ENCODE measurements around the gene FAM107A. TPM values are rescaled to one million over a fixed set of nuclear protein-coding genes. Genes with fewer than 3 reads are reported as not detected.

FAM107A gene
- total RNA-seq, 1 experiment from 2014 or later: not detected

DNA sequence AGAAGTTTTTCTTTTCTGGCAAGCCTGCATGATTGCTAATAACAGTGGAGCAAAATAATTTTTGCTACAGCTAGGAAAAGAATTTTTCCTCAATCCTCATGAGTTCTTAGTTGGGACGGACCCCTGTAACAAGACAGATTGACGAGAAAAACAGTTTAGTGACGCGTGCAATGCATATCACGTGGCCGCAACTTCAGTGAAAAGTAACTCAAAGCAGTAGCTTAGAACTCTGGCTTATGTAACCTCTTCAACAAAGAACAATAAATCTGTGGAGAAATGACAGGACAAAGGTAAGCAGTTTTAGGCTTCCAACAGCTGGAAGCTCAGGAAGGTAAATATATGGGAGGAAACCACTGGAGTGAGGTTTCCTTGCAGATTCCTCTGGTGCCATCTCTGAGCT is 19.7 kb downstream of the FAM107A start (continued):
- TF ChIP-seq, protein P1, sequence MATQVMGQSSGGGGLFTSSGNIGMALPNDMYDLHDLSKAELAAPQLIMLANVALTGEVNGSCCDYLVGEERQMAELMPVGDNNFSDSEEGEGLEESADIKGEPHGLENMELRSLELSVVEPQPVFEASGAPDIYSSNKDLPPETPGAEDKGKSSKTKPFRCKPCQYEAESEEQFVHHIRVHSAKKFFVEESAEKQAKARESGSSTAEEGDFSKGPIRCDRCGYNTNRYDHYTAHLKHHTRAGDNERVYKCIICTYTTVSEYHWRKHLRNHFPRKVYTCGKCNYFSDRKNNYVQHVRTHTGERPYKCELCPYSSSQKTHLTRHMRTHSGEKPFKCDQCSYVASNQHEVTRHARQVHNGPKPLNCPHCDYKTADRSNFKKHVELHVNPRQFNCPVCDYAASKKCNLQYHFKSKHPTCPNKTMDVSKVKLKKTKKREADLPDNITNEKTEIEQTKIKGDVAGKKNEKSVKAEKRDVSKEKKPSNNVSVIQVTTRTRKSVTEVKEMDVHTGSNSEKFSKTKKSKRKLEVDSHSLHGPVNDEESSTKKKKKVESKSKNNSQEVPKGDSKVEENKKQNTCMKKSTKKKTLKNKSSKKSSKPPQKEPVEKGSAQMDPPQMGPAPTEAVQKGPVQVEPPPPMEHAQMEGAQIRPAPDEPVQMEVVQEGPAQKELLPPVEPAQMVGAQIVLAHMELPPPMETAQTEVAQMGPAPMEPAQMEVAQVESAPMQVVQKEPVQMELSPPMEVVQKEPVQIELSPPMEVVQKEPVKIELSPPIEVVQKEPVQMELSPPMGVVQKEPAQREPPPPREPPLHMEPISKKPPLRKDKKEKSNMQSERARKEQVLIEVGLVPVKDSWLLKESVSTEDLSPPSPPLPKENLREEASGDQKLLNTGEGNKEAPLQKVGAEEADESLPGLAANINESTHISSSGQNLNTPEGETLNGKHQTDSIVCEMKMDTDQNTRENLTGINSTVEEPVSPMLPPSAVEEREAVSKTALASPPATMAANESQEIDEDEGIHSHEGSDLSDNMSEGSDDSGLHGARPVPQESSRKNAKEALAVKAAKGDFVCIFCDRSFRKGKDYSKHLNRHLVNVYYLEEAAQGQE (IDR thresholded peaks at IDR 0.05; ENCODE audit: low read depth): no peak
- TF ChIP-seq RAD21 (IDR thresholded peaks at IDR 0.05; ENCODE audit: low read depth): no peak
- no peak for TF ChIP-seq CEBPB (IDR thresholded peaks at IDR 0.05; ENCODE audit: low read depth)
- no peak for TF ChIP-seq EZH2 (IDR thresholded peaks at IDR 0.05)
- no peak for TF ChIP-seq SIN3A (IDR thresholded peaks at IDR 0.05; ENCODE audit: low read depth)
- no peak for TF ChIP-seq POLR2A (IDR thresholded peaks at IDR 0.05; ENCODE audit: borderline replicate concordance, extremely low read depth, insufficient read depth, insufficient read length)
- TF ChIP-seq ZNF274 (IDR thresholded peaks at IDR 0.05; ENCODE audit: low read depth, low read length): no peak
- no peak for TF ChIP-seq EGR1 (IDR thresholded peaks at IDR 0.05; ENCODE audit: low read depth)

DNA sequence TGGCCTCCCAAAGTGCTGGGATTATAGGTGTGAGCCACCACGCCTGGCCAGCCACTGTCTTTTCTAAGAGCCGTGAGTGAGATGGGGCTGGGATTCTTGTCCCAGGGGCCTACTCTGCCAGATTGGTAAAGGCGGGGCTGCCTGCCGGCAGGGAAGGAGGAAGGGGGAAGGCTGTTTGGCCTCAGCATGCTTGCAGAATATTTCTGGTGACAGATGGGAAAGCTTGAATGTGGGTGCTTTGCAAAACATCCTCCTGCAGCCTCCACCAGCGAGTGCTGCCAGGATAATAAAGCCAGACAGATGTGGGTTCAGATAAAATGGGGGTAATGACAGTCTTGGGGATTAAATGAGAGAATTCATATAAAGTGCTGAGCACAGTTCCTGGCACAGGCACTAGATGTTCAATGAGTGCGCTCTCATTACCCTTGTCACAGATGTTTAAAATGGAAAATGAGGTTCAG is 20.4 kb downstream of the FAM107A start:
- DNase-seq (ENCODE audit: low read depth, low spot score): no peak
- Histone ChIP-seq H3K79me2 (ENCODE audit: insufficient read depth, low read length) (no peaks in the 10 kb centered on the region), H3K36me3 (ENCODE audit: control insufficient read depth in 1 of 2, insufficient read depth in 2 of 2, low read length in 2 of 2) (no peaks in the 10 kb centered on the region), H4K20me1 (ENCODE audit: insufficient read depth) (no peaks in the 10 kb centered on the region), H3K4me2 (ENCODE audit: low read length) (no peak overlapping the region), H3K27me3 (ENCODE audit: insufficient read depth, low read length) (no peaks in the 10 kb centered on the region), H3K9me3 (ENCODE audit: control insufficient read depth in 1 of 2, insufficient read depth in 1 of 2, low read depth in 1 of 2, low read length in 2 of 2) (no peaks in the 10 kb centered on the region), H3K9ac (ENCODE audit: low read length) (no peak overlapping the region), H3K4me3 (replicated peaks in 1 of 2; ENCODE audit: low read depth in 1 of 2, low read length in 2 of 2) (no peak overlapping the region), H2AFZ (ENCODE audit: low read depth, low read length, poor library complexity, severe bottlenecking) (no peak overlapping the region), H3K27ac (ENCODE audit: low read depth, low read length) (no peak overlapping the region), H3K9me2 (ENCODE audit: insufficient read depth) (no peaks in the 10 kb centered on the region), H3K4me1 (ENCODE audit: control insufficient read depth in 1 of 2, insufficient read depth in 2 of 2, low read length in 2 of 2) (peaks cover 0 to 6% of the 10 kb centered on the region in 2 experiments; a peak in 2 of 4 replicates)
- POLR2A ChIA-PET: no interaction called here
- RAD21 ChIA-PET (ENCODE audit: low non-redundant PET in 1 of 2, low total read pairs in 2 of 2, uncharacterized antibody in 2 of 2, unreplicated experiment in 2 of 2): no interaction called here
- ATAC-seq: no peak
- CTCF ChIA-PET: interaction anchor here (0.7 to 1.8 kb wide), 3 partner anchors 12 to 74 kb away, joined by 3 to 5 read pairs (median 5); no protein-coding TSS in a partner anchor
- no TSS peak for BruUV-seq (replicated peaks)
- intact Hi-C loops (cut with micrococcal nuclease): no loop called here
- TF ChIP-seq POLR2AphosphoS5 (IDR thresholded peaks at IDR 0.05; ENCODE audit: low read depth, low read length): no peak
- TF ChIP-seq, protein P2, sequence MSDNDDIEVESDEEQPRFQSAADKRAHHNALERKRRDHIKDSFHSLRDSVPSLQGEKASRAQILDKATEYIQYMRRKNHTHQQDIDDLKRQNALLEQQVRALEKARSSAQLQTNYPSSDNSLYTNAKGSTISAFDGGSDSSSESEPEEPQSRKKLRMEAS (IDR thresholded peaks at IDR 0.05): no peak
- no peak for TF ChIP-seq ZFX (IDR thresholded peaks at IDR 0.05)
- TF ChIP-seq, protein P3, sequence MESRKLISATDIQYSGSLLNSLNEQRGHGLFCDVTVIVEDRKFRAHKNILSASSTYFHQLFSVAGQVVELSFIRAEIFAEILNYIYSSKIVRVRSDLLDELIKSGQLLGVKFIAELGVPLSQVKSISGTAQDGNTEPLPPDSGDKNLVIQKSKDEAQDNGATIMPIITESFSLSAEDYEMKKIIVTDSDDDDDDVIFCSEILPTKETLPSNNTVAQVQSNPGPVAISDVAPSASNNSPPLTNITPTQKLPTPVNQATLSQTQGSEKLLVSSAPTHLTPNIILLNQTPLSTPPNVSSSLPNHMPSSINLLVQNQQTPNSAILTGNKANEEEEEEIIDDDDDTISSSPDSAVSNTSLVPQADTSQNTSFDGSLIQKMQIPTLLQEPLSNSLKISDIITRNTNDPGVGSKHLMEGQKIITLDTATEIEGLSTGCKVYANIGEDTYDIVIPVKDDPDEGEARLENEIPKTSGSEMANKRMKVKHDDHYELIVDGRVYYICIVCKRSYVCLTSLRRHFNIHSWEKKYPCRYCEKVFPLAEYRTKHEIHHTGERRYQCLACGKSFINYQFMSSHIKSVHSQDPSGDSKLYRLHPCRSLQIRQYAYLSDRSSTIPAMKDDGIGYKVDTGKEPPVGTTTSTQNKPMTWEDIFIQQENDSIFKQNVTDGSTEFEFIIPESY (IDR thresholded peaks at IDR 0.05; ENCODE audit: extremely low read depth, insufficient replicate concordance, low read length): no peak
- no peak for TF ChIP-seq TCF7L2 (IDR thresholded peaks at IDR 0.05; ENCODE audit: borderline replicate concordance, extremely low read depth, insufficient read depth, insufficient read length)
- no peak for TF ChIP-seq CEBPB (IDR thresholded peaks at IDR 0.05; ENCODE audit: low read depth)
- TF ChIP-seq YY1 (IDR thresholded peaks at IDR 0.05; ENCODE audit: extremely low read depth, insufficient replicate concordance, low read depth, low read length): no peak
- TF ChIP-seq, protein P4, sequence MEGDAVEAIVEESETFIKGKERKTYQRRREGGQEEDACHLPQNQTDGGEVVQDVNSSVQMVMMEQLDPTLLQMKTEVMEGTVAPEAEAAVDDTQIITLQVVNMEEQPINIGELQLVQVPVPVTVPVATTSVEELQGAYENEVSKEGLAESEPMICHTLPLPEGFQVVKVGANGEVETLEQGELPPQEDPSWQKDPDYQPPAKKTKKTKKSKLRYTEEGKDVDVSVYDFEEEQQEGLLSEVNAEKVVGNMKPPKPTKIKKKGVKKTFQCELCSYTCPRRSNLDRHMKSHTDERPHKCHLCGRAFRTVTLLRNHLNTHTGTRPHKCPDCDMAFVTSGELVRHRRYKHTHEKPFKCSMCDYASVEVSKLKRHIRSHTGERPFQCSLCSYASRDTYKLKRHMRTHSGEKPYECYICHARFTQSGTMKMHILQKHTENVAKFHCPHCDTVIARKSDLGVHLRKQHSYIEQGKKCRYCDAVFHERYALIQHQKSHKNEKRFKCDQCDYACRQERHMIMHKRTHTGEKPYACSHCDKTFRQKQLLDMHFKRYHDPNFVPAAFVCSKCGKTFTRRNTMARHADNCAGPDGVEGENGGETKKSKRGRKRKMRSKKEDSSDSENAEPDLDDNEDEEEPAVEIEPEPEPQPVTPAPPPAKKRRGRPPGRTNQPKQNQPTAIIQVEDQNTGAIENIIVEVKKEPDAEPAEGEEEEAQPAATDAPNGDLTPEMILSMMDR (IDR thresholded peaks at IDR 0.05 in 2 of 3, conservative IDR thresholded peaks at IDR 0.05 in 1 of 3; ENCODE audit: borderline replicate concordance in 1 of 3, insufficient read depth in 1 of 3, low read depth in 2 of 3, low read length in 2 of 3): no peak
- TF ChIP-seq FOSL1 (IDR thresholded peaks at IDR 0.05; ENCODE audit: low read depth): no peak
- TF ChIP-seq, protein P5, sequence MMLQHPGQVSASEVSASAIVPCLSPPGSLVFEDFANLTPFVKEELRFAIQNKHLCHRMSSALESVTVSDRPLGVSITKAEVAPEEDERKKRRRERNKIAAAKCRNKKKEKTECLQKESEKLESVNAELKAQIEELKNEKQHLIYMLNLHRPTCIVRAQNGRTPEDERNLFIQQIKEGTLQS (IDR thresholded peaks at IDR 0.05): no peak
- TF ChIP-seq SP1 (IDR thresholded peaks at IDR 0.05; ENCODE audit: low read depth): no peak
